Tibial nerve (tissue), 4 donors: ENCODE results near the gene WARS2.

Experiments used
- CTCF ChIP-seq, 5 experiments: fragments of 200-600 bp in 3 of 5; fragments of 450-650 bp in 2 of 5; sonication (generic) in 3 of 5; IDR thresholded peaks; one replicate each; pipeline ENCODE4 v1.5.1; 2016 to 2019; ENCODE audit warnings: antibody characterized with exemption in 5 of 5, mild to moderate bottlenecking in 3 of 5, moderate library complexity in 2 of 5
- EP300 ChIP-seq, 2 donors: sonication (generic); formaldehyde crosslinking; IDR thresholded peaks; one replicate each; pipeline ENCODE4 v1.6.1; 2017; ENCODE audit warnings: antibody characterized with exemption in 2 of 2, mild to moderate bottlenecking in 1 of 2

- TF ChIP-seq CTCF (IDR thresholded peaks at IDR 0.05) = no peak
- no peak for TF ChIP-seq EP300 (IDR thresholded peaks at IDR 0.05)
These were observed 25.7 kb downstream of the WARS2 start for GRCh38 chr1:119114786-119115185.
